D341Med (cell line): ENCODE data around the gene FILIP1.

Source experiments
- DNase-seq: peaks from one replicate; pipeline ENCODE4 v3.0.0; 2012; ENCODE audit warnings: low spot score

The FILIP1 gene

DNA sequence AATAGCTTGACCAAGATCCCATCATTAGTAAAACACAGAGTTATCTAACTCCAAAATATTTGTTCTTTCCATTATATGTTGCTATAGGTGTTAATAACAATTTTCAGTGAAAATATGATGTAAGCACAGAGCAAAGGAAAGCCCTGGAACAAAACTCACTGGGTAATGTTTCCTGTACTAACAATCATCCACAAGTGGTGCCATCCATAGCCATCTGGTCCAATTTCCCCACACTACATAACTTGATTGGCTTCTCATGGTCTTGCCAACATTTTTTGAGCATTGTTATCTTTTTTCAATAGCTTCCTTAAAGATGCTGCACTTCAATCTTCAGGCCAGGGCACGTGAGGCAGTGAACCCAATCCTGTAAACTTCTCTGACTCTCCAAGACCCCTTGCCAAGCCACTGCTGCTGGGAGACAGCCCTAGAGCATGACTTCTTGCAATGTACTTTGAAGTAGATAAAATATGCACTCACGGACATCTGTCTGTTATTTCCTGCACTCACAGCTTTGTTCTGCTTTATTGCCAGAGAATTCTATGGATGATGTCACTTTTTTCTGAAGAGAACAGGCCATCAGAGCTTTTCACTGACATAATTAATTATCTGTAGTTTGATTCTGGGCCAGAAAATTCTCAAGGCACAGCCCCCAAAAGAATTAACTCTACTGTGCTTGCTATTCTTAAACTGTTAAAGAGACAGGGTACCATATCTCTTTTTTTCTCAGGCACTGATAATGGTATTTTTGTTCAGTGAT, 111.5 kb downstream of the FILIP1 start:
- no peak for DNase-seq

DNA sequence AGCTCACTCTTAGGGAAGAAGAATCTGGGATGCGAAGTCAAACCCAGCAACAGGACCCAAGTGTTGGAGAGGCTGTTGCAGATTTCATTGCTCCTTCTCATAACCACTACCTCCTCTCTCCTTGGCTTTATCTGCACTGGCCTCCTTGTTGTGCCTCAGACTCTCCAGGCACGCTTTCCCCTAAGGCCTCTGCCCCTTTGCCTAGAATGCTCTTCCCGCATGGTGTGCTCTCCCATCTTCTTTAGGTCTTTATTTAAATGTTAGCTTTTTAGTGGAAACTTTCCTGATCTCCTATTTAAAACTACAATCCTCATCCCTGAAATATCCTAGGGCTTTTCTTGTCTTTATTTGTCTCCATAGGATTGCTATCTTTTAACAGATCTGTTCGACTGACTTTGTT, 114.1 kb downstream of the FILIP1 start:
- no peak for DNase-seq

DNA sequence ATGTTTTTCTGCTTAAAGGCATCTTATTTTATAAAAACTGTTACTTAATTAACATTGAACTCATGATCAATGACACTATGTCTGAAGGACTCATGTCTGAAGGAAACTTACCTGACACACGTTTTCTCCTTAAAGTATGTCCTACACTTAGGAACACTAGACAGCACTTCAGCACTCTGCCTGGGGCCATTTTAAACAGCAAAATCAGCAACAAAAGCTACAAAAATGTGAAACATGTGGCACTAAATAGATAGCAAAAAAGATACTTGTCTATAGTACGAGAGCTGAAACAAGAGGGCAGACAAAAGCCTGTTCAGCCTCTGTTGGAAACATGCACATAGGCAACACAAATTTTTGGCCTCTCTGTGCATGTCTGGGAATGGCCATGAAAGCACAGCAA, 115.5 kb downstream of the FILIP1 start:
- no peak for DNase-seq

DNA sequence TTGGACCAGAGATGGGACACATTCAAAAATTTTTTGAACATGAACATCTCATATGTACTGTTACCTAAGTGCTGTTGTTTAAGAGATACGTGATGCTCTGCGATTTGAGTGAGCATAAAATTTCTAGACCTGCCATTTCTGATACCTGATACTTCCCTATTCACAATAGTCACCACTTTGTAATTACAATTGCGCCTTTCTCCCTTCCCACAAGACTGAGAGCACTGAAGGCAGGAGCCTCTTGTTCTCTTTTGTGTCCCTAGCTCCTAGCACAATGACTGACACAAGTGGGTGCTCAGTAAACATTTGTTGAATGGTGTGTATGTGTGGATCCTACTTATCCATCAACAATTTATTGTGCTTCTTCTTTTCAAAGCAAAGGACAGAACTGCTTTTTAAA, 116.2 kb downstream of the FILIP1 start:
- DNase-seq = no peak

DNA sequence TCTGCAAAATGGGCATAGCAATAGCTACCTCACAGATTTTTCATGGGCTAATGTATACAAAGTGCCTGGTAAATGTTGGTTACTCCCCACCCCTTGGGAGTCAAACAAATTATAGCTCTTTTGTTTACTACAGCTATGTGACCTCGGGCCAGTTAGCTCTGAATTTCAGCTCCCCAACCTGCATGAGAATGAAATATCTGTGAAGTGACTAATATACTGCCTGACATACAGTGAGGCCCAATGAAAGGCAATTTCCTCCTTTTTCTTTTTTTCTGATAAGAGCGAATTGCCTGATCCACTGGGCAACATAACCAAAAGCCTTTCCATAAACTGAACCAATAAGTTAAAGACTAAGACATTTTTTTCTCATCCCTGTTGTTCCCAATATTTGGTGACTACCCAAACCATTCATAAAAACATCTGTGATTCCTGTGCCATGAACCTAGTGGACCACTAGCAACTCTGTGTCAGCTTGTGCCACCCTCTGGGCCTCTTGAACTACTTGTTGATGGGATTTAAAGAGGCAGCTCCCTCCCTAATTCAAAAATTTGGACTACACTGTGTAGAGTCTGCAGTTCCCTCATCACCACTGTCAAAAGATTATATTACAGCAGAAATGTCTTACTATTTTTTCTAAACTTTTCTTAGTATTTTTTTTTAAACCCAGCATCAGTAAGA, 117.1 kb downstream of the FILIP1 start:
- no peak for DNase-seq

DNA sequence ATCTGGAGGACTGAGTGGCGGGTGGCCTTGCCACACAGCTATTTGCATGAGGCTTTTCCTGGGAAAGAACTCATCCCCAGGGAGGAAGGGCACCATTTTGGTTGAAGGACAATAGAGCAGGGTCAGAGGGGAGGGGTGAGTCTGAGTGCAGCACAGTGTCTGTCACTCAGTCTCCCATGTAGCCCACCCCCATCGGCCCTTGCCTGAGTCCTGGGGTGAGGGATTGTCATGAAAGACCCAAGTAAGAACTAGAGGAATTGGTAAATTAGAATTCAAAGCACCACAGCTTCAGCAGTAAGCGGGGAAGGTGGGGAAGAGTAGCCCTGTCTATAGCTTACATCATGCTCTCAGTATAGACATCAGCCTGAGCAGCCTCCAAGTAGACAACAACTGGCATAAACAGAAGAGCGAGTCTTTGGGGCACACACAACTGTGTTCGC, 118.6 kb downstream of the FILIP1 start:
- no peak for DNase-seq

DNA sequence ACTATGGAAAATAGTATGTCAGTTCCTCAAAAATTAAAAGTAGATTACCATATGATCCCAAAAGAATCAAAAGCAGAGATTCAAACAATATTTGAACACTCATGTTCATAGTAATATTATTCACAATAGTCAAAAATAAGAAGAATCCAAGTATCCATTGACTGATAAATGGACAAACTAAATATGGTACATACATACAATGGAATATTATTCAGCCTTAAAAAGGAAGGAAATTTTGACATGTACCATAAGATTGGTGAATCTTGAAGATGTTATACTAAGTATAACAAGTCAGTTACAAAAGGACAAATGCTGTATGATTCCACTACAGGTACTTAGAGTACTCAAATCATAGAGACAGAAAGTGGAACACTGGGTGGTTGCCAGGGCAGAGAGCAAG, 120.7 kb downstream of the FILIP1 start:
- no peak for DNase-seq

DNA sequence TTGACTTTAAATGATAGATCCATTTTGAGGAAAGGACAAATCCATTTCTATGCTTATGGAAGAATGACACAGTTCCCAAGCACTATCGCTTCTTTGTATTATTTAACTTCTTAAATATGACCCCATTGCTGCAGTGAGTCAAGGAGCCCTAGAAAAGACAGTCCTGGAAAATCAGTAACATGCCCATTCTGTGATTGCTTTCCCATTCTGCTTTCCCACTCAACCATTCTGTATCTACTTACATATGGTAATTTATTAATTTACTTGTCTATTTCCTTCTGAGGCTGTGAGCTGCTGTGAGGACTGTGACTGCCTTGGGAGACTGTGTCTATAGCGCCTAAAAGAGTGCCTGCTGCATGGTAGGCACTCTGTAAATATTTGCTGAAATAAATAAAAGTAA, 123.6 kb downstream of the FILIP1 start:
- no peak for DNase-seq

DNA sequence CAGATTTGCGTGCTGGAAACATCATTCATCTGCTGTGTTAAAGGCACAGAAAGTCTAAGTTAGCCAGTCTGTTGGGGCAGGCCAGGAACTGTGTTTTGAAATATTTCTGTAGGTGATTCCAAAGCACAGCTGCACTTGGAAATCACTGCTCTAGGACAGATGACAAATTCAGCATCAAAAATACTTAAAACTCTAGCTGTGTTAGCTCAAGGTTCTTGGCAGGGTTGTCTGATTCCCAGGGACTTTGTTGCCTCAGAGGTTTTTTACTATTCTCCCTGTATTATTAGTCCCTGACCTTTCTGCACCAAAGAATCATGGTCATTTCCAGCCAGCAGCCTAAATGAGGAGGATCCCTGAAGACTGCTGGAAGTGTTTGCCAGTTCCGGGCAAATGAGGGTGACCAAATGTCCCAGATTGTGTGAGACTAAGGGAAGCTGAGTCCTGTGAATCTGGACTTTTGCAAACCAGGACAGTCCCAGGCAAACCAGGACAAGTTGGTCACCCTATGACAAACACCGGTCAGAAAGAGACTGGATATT, 124.7 kb downstream of the FILIP1 start:
- DNase-seq = no peak

DNA sequence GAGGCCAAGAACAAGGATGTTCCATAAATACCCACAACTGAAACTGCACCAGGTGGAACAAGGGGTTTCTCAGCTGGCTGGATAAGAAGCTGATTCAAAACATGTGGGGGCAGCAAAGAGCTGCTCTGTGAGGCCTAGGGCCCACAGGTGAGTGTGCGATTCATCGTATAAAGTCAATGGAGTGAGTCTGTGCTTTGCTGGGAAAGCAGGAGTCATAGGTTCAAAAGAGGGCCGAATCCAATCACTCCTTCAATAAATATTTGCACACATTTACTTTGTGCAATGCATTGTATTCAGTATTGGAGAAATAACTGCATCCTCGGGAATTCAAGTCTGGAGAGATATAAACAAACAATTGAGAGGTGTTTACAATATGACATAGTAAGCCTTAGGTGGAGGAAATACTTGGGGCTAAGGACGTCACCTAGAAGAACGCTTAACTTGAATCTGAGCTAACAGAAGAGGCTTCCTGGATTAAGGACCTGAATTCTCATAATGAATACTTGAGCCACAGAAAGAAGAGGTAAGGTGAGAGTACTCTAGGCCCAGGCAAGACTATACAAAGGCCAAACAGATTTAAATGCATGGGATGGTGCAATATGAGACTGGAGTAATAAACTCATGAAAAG, 125.3 kb downstream of the FILIP1 start:
- DNase-seq = peak; percentile 72

DNA sequence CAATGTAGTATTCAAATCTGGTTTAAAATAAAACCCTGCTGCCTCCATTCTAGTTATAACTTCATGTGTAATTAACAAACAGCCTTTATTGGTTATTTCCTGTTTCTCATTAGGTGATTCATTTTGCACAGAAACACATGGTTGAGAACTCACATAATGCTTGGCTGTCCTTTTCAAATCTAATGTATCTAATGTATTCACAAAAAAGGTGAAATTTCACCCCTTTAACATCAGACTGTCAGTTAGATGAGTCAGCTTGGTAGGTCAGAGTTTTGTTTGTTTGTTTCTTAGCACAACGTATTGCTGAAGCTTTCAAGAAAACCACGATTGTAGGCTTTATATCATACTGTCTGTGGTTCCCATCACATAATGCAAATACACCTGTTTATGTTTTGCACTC, 130.3 kb downstream of the FILIP1 start:
- no peak for DNase-seq

DNA sequence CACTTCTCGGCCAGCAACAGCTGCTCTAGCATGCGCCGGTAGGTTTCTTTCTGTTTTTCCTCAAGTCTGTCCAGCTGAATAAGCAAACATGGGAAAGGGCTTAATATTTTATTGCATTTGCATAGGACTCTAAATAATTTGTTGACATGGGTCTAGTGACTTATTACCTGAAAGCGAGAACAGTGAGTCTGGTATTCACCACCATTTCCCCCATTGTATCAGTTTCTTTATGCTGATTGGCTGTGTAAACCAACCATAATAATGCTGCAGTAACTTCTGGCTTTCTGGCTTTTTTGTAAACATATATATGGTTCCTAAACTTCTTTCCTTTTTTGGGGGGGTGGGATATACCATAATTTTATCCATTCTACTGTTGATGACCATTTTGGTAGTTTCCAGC, 140.0 kb downstream of the FILIP1 start:
- DNase-seq = no peak

DNA sequence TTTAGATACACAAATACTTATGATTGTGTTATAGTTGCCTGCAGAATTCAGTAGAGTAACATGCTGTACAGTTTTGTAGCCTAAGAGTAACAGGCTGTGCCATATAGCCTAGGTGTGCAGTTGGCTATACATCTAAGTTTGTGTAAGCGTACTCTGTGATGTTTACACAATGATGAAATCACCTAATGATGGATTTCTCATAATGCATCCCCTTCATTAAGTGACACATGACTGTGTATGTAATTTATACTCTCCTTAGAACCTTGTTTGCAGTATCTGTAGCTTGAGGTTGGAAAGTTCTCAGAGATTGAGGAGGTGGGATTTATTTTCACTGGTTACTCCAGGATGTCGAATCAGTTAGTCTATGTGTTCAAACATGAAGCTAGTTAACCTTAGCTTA, 142.0 kb downstream of the FILIP1 start:
- no peak for DNase-seq

DNA sequence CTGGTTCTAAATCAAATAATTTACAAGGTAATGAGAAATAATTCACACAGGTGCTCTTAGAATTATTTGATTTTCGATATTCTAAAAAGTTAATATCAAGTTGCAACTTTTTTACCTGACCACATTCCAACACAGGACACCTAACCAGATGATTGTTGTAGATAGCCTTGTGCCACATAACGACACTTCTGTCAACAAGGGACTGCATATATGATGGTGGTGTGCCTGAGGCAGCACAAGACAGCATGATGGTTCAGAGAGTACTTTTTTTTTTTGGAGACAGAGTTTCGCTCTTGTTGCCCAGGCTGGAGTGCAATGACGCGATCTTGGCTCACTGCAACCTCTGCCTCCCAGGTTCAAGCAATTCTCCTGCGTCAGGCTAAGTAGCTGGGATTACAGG, 142.8 kb downstream of the FILIP1 start:
- DNase-seq = no peak

DNA sequence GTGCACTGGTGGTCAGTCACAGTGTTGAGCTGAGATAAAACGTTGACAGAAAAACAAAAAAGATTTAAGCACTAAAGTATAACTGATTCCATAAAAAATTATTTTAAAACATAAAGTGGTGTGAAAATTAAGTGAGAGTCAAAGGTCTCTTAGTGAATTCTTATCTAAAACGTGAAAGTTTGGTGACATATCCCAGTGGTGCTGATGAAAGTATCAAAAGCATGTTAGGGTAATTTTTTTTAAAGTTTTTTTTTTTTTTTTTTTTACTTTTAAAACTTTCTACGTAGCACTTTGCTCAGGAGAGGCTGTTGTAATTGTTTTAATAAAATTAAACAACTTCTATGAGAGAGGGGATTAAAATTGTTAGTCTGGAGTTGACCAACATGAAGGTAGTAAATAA, 143.4 kb downstream of the FILIP1 start:
- DNase-seq = no peak

DNA sequence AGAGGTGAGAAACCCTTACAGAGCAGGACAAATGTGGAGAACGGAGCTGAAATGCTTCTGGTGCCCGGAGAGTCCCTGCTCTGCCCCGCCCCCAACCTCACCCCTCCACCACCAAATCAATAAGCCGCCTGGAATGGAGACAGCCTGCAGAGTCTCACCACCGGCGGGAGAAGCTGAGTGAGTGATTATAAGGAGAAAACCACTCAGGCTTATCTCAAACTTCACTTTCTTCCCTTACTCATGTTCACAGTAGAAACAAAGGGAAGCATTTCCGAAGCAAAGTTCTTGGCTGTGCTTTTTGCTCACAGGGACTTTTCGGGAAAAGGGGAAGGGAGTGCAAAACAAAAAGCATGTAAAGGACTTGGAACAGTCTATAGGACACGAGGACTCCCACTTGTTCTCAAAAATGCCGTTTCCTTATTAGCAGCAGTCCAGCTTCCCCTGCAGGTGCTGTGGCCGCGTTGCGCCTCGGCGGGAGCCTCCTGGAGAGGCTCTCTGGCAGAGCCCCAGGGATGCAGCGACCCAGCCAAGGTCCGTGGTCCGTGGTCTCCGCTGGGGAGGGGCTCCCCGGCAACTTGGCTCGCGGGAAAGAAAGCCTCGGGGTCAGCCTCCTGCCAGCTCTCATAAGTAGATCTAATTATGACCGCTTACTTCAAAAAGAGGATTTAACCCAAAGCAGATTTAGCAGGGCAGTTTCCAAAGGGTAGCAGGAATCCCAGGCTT, 144.2 kb downstream of the FILIP1 start:
- peak; percentile 50 for DNase-seq

DNA sequence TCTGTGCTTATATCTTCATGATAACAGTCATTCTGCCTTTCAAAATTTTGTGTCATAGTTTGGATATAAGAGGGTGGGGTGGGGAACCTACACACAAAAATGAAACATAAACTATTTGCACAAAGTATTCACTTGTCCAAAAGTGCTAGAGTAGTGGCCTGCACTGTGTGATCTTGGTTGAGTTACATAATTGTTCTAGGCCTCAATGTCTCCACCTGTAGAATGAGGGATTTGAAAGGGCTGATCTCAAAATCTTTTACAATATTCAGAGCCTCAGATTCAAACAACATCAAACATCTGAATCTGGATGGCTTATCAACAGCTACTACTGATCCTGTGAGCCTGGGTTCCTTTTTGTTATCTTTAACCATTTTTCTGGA, 144.7 kb downstream of the FILIP1 start:
- DNase-seq = no peak

DNA sequence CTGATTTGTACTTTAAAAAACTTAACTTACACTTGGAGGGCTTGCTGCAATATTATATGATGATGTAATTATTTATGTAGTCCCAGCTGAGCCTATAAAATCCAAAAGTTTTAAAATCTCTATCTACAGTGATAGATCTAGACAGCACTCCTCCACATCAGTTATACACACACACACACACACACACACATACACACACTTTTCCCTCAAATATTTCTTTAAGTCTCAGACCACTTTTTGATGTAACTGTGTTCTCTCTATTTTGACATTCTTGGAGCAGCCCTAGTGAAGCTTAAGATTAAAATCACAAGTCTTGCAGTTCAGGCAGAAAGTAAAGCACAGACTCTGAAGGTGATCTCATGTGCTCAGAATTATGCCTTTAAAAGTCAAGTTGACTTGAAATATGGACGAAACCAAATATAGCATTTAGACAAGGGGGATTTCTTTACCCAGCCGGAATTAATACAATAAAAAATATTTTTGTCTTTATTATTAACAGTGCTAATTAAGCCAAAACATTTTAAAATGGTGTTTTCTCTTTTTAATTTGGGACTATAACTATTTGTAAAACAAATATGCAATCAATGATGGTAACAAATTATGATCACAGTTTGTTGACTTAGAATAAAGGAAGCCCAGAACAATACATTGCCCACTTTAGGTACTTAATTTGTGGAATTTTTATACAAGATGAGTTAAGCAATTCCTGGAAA, 145.5 kb downstream of the FILIP1 start:
- DNase-seq = no peak

DNA sequence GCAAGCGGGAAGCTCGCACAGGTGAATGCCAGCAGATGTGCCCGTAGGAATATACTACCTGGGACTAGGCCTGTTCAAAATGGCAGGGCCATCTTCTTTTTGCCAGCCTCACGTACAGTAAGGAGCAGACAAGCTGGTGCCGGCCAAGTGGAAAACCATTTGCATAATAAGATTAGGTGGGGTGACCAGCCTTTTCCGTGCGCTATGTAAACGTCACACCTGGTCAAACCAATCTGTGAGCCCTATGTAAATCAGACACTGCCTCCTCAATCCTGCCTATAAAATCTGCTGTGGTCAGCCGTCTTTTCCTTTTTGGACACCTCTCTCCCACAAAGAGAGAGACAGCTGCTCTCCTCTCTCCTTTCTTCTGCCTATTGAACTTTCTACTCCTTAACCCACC, 148.2 kb downstream of the FILIP1 start:
- no peak for DNase-seq

DNA sequence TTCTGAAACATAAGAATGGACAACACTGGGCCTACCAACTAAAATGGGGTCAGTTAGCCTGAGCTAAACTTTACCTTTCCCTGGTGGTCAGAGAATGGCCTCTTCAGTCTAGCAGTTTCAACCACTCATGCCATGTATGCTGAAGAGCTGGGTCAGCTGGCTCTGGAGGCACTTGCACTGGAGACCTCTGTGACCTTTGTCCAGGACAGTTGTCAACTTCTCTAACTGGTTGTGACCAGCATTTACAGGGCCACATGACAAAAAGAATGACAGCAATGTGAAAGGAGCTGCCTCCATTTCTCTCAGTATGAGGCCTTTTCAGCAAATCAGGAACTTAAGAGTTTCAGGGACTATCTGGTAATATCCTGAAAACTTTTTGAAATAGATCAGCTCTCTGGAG, 149.1 kb downstream of the FILIP1 start:
- DNase-seq = no peak

DNA sequence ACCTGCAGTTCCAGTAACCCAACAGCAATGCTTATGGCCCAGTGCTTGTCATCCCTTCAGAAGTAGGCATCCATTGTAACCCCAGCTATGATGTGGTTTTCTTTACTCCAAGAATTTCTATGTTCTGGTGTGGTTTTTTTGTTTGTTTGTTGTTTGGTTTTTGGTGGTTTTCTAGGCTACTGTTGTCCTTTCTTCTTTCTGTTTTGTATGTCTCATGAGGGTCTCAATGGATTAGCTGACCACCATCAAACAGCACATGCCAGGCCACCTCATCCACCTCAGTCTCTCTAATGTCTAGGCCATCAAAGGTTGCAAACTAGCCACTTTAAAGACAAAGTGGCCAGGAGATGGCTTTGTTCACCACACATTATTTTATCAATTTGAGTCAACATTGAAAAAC, 149.6 kb downstream of the FILIP1 start:
- no peak for DNase-seq
